GM19455 (cell line): ENCODE data around the gene ZNF384.

Experiments
- ATAC-seq: cut with Tn5 transposase; IDR thresholded peaks from one replicate; pipeline ENCODE4 v1.9.1; 2021; ENCODE audit not compliant: unreplicated experiment

The ZNF384 gene

DNA sequence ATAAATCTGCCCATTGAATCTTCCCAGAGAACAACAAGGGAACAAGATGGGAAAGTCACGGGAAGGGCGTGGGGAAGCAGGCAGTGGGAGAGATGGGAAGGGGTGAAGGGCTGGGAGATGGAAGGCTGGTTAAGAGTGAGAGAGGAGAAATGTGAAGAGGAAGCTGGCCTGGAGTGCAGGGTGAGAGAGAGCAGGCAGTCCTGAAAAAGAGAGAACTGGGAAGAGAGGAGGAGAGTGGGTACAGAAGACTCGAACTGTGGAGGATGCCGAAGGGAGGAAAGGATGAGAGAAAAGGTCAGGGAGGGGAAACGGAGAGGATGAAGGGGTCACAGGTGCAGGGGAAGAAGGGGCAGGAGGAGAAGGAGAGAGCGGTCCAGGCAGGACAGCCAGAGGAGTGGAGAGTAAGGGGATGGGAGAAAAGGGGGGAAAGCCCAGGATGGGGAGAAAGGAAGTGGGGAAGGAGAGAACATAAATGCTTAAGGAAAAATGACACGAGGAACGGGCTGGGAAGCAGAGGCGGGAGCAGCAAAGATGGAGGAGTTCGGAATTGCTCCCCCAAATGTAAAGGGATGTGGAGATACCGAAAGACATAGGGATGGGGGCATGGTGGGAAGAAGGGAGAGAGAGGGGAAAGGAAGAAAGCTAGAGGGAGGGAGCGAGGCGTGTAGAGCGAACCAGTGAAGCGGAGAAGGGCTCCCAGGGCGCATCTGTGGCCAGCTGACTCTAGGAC lies 10.2 kb upstream of the ZNF384 start:
- no peak for ATAC-seq

DNA sequence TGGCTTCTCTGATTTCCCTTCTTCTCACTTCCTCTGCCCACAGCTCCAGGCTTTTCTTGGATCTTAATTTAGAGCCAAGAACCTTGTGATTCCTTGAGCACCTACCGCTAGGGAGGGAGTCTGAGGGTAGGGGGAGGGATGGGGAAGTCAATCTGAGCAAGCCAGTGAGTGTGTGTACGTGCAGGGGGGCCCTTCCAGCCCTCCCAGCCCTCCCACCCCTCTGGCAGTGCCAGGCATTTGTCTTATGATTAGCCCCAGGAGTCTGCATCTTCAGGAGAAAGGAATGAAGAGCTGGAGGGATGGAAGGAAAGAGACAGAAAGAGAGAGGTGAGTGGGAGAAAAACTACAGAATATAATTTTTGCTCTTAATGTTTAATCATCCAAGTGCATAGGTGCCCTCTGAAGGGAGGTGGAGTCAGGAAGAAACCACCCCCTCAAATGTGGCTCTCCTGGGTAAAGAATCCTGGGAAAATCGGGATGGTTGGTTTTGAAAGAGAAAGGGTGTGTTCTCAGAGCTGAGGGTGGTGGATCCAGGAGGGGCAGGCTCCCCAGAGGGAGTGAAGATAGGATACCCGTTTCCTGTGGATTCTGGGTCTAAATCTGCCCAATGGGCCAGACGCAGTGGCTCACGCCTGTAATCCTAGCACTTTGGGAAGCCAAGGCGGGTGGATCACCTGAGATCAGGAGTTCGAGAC lies 9.3 kb upstream of the ZNF384 start:
- no peak for ATAC-seq

GRCh38 chr12:6697584-6698351 lies 8.6 kb upstream of the ZNF384 start:
- ATAC-seq = no peak

GRCh38 chr12:6696690-6697583 lies 7.8 kb upstream of the ZNF384 start:
- no peak for ATAC-seq

- no peak for ATAC-seq
Observed at GRCh38 chr12:6695313-6696045, 6.3 kb upstream of the ZNF384 start.

GRCh38 chr12:6694701-6695100 lies 5.5 kb upstream of the ZNF384 start:
- ATAC-seq = no peak

DNA sequence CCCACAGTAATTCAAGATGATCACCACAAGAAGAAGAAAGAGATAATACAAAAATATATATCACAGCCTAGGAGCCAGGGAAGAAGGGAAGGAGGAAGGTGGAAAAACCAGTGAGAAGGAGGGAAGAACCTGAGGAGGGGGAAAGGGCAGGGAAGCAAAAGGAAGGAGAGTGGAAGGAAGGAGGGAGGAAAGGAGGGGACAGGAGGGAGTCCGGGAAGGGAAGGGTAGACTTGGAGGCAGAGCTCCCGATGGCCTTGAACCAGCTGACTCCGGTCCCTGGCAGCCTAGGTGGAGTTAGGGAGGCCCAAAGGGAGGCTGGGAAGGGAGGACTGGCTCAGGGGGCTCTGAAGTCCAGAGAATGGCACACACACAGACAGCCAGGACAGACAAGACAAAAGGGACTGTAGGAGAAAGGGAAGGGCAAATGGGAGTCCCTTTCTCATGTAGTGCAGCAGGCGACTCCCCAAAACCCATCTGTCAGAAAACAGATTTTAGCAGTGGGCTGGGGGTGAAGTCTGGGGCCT lies 4.7 kb upstream of the ZNF384 start:
- ATAC-seq = no peak

GRCh38 chr12:6692888-6693287 lies 3.7 kb upstream of the ZNF384 start:
- no peak for ATAC-seq

DNA sequence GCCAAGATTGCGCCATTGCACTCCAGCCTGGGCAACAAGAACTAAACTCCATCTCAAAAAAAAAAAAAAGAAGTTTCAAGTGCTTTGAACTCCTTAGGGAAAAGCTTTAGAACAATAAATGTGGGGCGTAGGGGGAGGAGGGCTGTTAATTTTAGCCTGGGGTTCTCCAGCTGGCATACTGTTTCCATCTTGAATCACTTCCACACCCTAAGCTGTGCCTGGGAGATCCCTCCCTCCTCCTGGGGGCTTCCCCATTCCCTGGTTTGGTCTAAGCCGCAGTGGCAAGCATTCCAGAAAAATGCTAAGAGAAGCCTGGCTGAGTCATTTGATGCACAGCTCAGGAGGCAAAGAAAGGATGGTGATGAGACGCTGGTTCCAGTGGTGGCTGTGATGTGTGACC lies 2.3 kb upstream of the ZNF384 start:
- ATAC-seq = no peak

DNA sequence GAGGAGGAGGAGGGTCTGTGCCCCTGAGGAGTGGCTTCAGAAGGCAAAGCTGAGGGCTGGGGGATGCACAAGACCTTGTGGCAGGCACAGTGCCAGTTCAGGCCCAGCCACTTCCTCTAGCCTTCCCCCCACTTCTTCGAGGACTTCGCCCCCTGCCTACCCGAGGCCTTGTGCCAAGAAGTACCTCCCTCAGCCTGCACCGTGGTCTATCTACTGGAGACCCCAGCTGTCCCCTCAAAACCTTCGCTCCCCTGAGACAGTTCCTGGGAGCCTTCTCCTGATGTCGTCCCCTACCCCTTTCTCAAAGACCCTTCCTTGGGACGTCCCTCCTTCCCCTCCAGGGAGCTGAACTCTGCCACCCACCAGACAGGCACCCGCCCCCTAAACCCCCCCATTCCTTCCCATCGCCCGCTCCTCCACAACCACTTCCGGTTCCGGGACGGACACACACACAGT lies 604 bp downstream of the ZNF384 start:
- no peak for ATAC-seq

GRCh38 chr12:6685814-6686213 lies 3.4 kb downstream of the ZNF384 start:
- no peak for ATAC-seq

DNA sequence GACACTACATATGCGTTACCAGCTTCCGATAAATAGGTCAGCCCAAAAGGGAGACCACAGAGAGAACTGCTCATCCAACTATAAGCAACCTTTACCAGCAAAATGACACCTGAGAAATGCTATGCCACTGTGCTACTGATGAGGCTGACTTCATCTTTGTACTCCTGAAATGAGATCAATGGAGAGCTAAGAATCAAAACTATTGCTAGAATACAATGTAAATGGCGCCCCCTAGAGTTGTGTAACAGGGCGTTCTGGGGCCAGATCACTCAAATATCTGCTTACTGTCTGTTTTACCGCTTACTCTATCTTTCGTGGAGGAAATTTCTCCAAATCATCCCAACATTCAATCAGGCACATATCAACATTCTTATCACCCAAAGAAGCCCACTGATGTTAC lies 4.6 kb downstream of the ZNF384 start:
- ATAC-seq = no peak

DNA sequence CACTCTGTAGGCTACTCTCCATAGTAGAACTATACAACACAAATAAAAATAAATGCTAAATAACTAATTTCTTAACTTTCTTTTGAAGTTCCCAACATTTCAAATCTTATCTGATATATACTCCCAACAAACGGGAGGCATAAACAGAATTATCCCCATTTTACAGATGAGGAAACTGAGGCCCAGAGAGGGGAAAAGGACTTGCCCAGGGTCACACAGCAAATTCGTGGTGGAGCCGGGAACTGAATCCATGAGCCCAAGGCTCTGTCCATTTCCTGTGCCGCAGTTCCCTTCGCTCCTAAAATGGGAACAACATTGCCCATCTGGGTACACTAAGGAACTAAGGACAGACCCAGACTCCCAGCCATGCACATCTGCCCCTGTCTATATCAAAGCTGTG lies 12.2 kb downstream of the ZNF384 start:
- no peak for ATAC-seq

DNA sequence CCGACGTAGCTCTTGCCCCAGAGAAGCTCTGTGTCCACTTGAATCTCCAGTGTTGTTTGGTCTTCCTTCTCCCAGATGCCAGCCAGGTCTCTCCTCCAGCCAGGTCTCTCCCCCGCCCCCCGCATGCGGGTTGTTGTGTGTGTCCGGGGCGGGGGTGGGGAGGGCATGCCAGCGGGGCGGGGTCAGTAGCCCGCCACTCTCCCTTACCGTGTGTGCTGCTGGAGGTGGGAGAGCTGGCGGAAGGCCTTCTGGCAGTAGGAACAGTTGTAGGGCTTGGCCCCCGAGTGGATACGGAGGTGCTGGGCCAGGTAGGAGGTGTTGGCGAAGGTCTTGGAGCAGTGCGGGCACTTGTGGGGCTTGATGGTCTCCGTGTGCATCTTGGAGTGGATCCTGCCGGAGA lies 17.0 kb downstream of the ZNF384 start:
- ATAC-seq = no peak

GRCh38 chr12:6667559-6668210 lies 21.5 kb downstream of the ZNF384 start:
- no peak for ATAC-seq

DNA sequence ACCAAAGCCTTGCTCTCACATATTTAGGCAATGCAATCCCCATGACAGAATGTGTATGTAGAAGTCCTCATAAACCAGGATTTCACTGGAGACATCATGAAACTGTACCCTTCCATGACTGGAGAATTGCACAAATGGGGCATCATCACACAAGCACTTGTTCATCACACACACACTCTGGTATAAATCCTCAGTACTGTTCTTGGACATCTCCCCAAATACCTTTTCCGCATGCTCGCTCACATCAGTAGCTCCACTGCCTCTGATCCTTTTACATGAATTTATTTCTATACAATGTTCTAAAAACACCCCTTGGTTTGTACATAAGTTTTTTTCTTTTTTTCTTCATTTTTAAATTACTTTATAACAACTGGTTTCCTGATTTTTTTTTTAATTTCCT lies 23.0 kb downstream of the ZNF384 start:
- no peak for ATAC-seq

GRCh38 chr12:6664902-6665301 lies 24.3 kb downstream of the ZNF384 start:
- ATAC-seq = no peak

DNA sequence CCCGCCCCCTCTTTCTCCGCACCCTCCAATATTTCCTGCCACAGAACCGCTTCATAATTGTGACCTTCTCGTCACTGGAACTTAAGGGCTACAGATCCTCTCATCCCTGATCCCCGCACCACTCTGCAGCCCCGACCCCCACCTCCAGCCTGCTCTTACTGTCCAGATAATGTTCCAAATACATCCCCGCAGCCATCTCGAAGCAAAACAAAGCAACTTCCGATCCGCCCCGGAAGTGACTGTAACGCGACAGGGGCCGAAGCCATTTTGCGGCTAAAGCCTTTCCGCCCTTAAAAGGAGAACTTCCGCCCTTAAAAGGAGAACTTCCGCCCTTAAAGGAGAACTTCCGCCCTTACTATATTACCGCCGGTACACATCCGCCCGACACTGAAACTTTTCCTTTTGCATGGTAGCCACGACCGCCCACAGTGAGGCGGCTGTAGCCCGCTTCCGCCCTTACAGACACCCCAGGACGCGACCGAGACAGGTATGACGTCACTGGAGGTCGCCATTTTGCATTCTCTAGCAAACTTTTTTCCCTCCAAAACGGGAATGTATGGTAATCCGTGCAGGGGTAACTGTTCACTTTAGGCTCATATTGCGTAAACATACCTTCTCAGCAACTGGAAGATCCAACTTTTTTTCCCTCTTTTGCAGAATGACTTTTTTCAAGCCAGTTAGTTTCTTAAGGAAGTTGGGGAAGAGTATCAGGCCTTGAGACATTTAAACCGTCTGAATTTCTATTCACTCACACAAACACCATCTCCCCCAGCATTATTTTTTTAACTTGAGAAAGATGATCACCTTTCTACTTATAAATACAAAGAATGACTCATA lies 26.1 kb downstream of the ZNF384 start, which contains the start of gene ING4:
TSS of gene ING4 (minus strand) at position 214 of the 837 bp plus-strand sequence. CDS start at position 196, 18 bp downstream.
- peak; percentile 95 for ATAC-seq

DNA sequence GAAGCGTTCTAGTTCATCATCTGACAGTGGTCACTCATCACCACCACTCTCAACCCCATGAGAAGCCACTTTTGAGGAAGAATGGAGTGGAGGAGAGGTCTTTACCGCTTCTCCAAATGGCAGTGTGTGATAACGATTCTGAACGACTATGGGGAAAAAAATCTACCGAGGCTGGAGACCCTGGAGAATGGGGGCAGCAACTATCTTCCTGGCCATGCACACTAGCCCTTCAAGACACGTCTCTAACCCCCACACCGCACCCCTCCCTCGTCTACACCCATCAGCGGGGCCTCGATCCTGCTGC lies 26.6 kb downstream of the ZNF384 start:
- ATAC-seq = peak; percentile 22
